ENCODE data around the gene RBM33. TPM values are rescaled to one million over a fixed set of nuclear protein-coding genes. Genes with fewer than 3 reads are reported as not detected.

The RBM33 gene
- total RNA-seq, 2 experiments from 2014 or later, result 73.7 to 84.8 TPM

DNA sequence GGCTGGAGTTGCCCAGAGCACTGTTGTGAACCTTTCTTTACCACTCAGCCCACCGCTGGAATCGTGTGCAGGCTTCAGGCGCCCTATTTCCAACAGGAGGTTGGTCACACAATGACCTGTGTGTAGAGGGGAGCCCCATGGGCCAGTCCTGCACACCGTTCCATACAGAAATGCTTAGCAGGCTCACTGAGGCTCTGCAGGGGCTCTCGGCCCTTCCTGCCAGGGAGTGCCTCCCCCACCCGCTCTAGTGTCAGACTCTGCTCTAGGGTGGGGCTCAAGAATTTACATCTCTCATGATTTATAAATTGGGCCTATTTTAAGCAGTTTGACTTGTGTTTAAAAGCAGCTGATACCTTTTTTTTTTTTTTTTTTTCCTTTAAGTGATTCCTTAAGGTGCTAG lies 125.8 kb downstream of the RBM33 start:
- peaks cover 45% of the 10 kb centered on the region for H3K36me3 Mint-ChIP-seq (ENCODE audit: low read depth)
- intact Hi-C loops (cut with micrococcal nuclease), result no loop called here
- DNase-seq, result no peak
- no peak overlapping the region for H3K4me3 Mint-ChIP-seq
- peaks cover 13% of the 10 kb centered on the region for H3K4me1 Mint-ChIP-seq (ENCODE audit: low read depth)
- no peaks in the 10 kb centered on the region for H3K9me3 Mint-ChIP-seq
- ChIA-PET POLR2A (no interaction called here), CTCF (interaction anchor here (9.0 kb wide), 1 partner anchor 172 kb away, joined by 158 read pairs; no protein-coding TSS in a partner anchor)
- no peak overlapping the region for H3K27ac Mint-ChIP-seq
- ATAC-seq, result no peak
- H3K27me3 Mint-ChIP-seq, result no peaks in the 10 kb centered on the region
- TF ChIP-seq, protein P1, sequence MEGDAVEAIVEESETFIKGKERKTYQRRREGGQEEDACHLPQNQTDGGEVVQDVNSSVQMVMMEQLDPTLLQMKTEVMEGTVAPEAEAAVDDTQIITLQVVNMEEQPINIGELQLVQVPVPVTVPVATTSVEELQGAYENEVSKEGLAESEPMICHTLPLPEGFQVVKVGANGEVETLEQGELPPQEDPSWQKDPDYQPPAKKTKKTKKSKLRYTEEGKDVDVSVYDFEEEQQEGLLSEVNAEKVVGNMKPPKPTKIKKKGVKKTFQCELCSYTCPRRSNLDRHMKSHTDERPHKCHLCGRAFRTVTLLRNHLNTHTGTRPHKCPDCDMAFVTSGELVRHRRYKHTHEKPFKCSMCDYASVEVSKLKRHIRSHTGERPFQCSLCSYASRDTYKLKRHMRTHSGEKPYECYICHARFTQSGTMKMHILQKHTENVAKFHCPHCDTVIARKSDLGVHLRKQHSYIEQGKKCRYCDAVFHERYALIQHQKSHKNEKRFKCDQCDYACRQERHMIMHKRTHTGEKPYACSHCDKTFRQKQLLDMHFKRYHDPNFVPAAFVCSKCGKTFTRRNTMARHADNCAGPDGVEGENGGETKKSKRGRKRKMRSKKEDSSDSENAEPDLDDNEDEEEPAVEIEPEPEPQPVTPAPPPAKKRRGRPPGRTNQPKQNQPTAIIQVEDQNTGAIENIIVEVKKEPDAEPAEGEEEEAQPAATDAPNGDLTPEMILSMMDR (IDR thresholded peaks at IDR 0.05), result no peak

GRCh38 chr7:155773531-155773930 lies 129.1 kb downstream of the RBM33 start:
- CTCF ChIA-PET, result interaction anchor here (1.2 to 9.0 kb wide), 2 partner anchors 22 to 175 kb away, joined by 4 to 158 read pairs; no protein-coding TSS in a partner anchor
- H3K4me1 Mint-ChIP-seq (ENCODE audit: low read depth), result no peaks in the 10 kb centered on the region
- H3K27ac Mint-ChIP-seq, result peak overlapping the region; percentile 5
- no peaks in the 10 kb centered on the region for H3K9me3 Mint-ChIP-seq
- TF ChIP-seq, protein P1 (IDR thresholded peaks at IDR 0.05), result no peak
- peaks cover 45% of the 10 kb centered on the region for H3K36me3 Mint-ChIP-seq (ENCODE audit: low read depth)
- POLR2A ChIA-PET, result no interaction called here
- no peaks in the 10 kb centered on the region for H3K27me3 Mint-ChIP-seq
- intact Hi-C loops (cut with micrococcal nuclease), result no loop called here
- H3K4me3 Mint-ChIP-seq, result no peak overlapping the region
- DNase-seq (no peak), ATAC-seq (no peak)

GRCh38 chr7:155774947-155775346 lies 130.5 kb downstream of the RBM33 start:
- ChIA-PET POLR2A (interaction anchor here (0.7 kb wide), 1 partner anchor 176 kb away, joined by 3 read pairs; no protein-coding TSS in a partner anchor), CTCF (no interaction called here)
- no peak overlapping the region for H3K27ac Mint-ChIP-seq
- H3K27me3 Mint-ChIP-seq, result no peaks in the 10 kb centered on the region
- intact Hi-C loops (cut with micrococcal nuclease), result no loop called here
- H3K4me3 Mint-ChIP-seq, result no peak overlapping the region
- DNase-seq (no peak), ATAC-seq (no peak)
- H3K9me3 Mint-ChIP-seq, result no peaks in the 10 kb centered on the region
- TF ChIP-seq, protein P1 (IDR thresholded peaks at IDR 0.05), result no peak
- H3K36me3 Mint-ChIP-seq (ENCODE audit: low read depth), result peaks cover 35% of the 10 kb centered on the region
- no peaks in the 10 kb centered on the region for H3K4me1 Mint-ChIP-seq (ENCODE audit: low read depth)

GRCh38 chr7:155775691-155776090 lies 131.2 kb downstream of the RBM33 start:
- Mint-ChIP-seq H3K4me3 (no peak overlapping the region), H3K27ac (no peak overlapping the region), H3K4me1 (ENCODE audit: low read depth) (no peaks in the 10 kb centered on the region), H3K9me3 (no peaks in the 10 kb centered on the region), H3K36me3 (ENCODE audit: low read depth) (peaks cover 35% of the 10 kb centered on the region), H3K27me3 (no peaks in the 10 kb centered on the region)
- DNase-seq (no peak), ATAC-seq (no peak)
- ChIA-PET CTCF (interaction anchor here (0.7 to 4.1 kb wide), 3 partner anchors 8 to 177 kb away, joined by 3 to 17 read pairs (median 10); no protein-coding TSS in a partner anchor), POLR2A (no interaction called here)
- TF ChIP-seq, protein P1 (IDR thresholded peaks at IDR 0.05), result no peak
- intact Hi-C loops (cut with micrococcal nuclease), result no loop called here

GRCh38 chr7:155776606-155777005 lies 132.1 kb downstream of the RBM33 start:
- no peaks in the 10 kb centered on the region for H3K9me3 Mint-ChIP-seq
- DNase-seq (no peak), ATAC-seq (no peak)
- ChIA-PET POLR2A (no interaction called here), CTCF (interaction anchor here (0.6 to 4.1 kb wide), 3 partner anchors 9 to 179 kb away, joined by 3 to 17 read pairs (median 10); no protein-coding TSS in a partner anchor)
- H3K36me3 Mint-ChIP-seq (ENCODE audit: low read depth), result peaks cover 40% of the 10 kb centered on the region
- TF ChIP-seq, protein P1 (IDR thresholded peaks at IDR 0.05), result no peak
- no peaks in the 10 kb centered on the region for H3K27me3 Mint-ChIP-seq
- intact Hi-C loops (cut with micrococcal nuclease), result no loop called here
- no peak overlapping the region for H3K27ac Mint-ChIP-seq
- H3K4me3 Mint-ChIP-seq, result no peak overlapping the region
- no peaks in the 10 kb centered on the region for H3K4me1 Mint-ChIP-seq (ENCODE audit: low read depth)
